OCI-LY7 (cell line): ENCODE results near the gene PARD3B. TPM values are rescaled to one million over a fixed set of nuclear protein-coding genes. Genes with fewer than 3 reads are reported as not detected.

Source experiments
- BruUV-seq: library from RNA; stranded (reverse); fragments of 400-500 nt; replicated peaks from 2 replicates; lab custom pipeline; 2021; lab: Mats Ljungman, UMichigan
- CTCF ChIA-PET: fragments of 300-600 bp; sonication (Branson Sonifier 250); formaldehyde crosslinking; loops from one replicate; lab custom pipeline; 2022; ENCODE audit warnings: antibody characterized with exemption; ENCODE audit not compliant: unreplicated experiment; lab: Charles Lee
- POLR2A ChIA-PET: fragments of 300-600 bp; sonication (Branson Sonifier 250); formaldehyde crosslinking; loops from one replicate; lab custom pipeline; 2022; ENCODE audit warnings: antibody characterized with exemption; lab: Charles Lee
- DNase-seq: peaks from one replicate; pipeline ENCODE4 v3.0.0-alpha.2; 2015; ENCODE audit warnings: low spot score
- H2AFZ ChIP-seq: fragments of 200-600 bp; sonication (generic), shearing (Covaris generic); 2 replicates; pipeline ENCODE4 v1.6.1; 2014; ENCODE audit warnings: mild to moderate bottlenecking, antibody characterized with exemption, low read length, moderate library complexity
- H3K27ac ChIP-seq: fragments of 200-600 bp; sonication (generic); 2 replicates; pipeline ENCODE4 v1.5.1; 2014; ENCODE audit warnings: mixed run types, low read depth, mild to moderate bottlenecking, moderate library complexity, low read length, inconsistent platforms; ENCODE audit not compliant: poor library complexity, severe bottlenecking
- H3K36me3 ChIP-seq: fragments of 200-600 bp; sonication (generic); 2 replicates; pipeline ENCODE4 v1.6.1; 2014; ENCODE audit warnings: mild to moderate bottlenecking, antibody characterized with exemption, low read length, moderate library complexity, mixed read lengths; ENCODE audit not compliant: insufficient read depth
- H3K4me1 ChIP-seq: fragments of 200-600 bp; sonication (generic); 2 replicates; pipeline ENCODE4 v1.5.1; 2014; ENCODE audit warnings: mild to moderate bottlenecking, low read length; ENCODE audit not compliant: insufficient read depth, poor library complexity, severe bottlenecking
- H3K4me2 ChIP-seq: fragments of 200-600 bp; sonication (generic); 2 replicates; pipeline ENCODE4 v1.6.1; 2014; ENCODE audit warnings: mild to moderate bottlenecking, low read length
- H3K4me3 ChIP-seq: fragments of 200-600 bp; sonication (generic); 2 replicates; pipeline ENCODE4 v1.5.1; 2014; ENCODE audit warnings: mild to moderate bottlenecking, low read depth, low read length; ENCODE audit not compliant: poor library complexity, severe bottlenecking
- H3K79me2 ChIP-seq: fragments of 200-600 bp; sonication (generic); 2 replicates; pipeline ENCODE4 v1.6.1; 2016; ENCODE audit warnings: low read depth, mild to moderate bottlenecking, low read length, moderate library complexity, mixed read lengths; ENCODE audit not compliant: insufficient read depth
- H3K9me2 ChIP-seq: fragments of 200-600 bp; sonication (generic); 2 replicates; pipeline ENCODE4 v1.6.1; 2016; ENCODE audit warnings: mild to moderate bottlenecking, low read length, mixed read lengths; ENCODE audit not compliant: insufficient read depth
- H3K9me3 ChIP-seq: fragments of 200-600 bp; sonication (generic); 2 replicates; pipeline ENCODE4 v1.6.1; 2014; ENCODE audit warnings: mild to moderate bottlenecking, mixed run types, low read length, mixed read lengths
- H4K20me1 ChIP-seq: fragments of 200-600 bp; sonication (generic); 2 replicates; pipeline ENCODE4 v1.6.1; 2014; ENCODE audit warnings: mild to moderate bottlenecking, antibody characterized with exemption, low read length, moderate library complexity, mixed read lengths; ENCODE audit not compliant: insufficient read depth
- EZH2phosphoT487 ChIP-seq: fragments of 200-600 bp; sonication (generic); IDR thresholded peaks from 2 replicates; pipeline ENCODE4 v1.6.1; 2018; ENCODE audit warnings: low read depth, borderline replicate concordance, mild to moderate bottlenecking, mixed run types, antibody characterized with exemption, low read length, moderate library complexity, mixed read lengths
- intact Hi-C: fragments of 100-400 bp; cut with micrococcal nuclease; formaldehyde crosslinking; loops from one replicate; pipeline ENCODE4 v1.10.0; 2022; ENCODE audit not compliant: unreplicated experiment
- total RNA-seq, 2 experiments: library from RNA; depleted of rRNA in 1 of 2; stranded (reverse); fragments of >200 nt in 1 of 2; shearing (Covaris generic) in 1 of 2; gene quantifications; 2 replicates each; pipeline ENCODE4 v1.2.3, GENCODE V29; 2014 to 2022
- TF ChIP-seq, protein P1 (sequence below): fragments of 200-600 bp; sonication (generic); conservative IDR thresholded peaks from 2 replicates; pipeline ENCODE4 v1.5.1; 2014; ENCODE audit warnings: mild to moderate bottlenecking, antibody characterized with exemption, low read length, moderate library complexity, mixed read lengths

The PARD3B gene
- total RNA-seq, 2 experiments from 2014 or later: not detected

DNA sequence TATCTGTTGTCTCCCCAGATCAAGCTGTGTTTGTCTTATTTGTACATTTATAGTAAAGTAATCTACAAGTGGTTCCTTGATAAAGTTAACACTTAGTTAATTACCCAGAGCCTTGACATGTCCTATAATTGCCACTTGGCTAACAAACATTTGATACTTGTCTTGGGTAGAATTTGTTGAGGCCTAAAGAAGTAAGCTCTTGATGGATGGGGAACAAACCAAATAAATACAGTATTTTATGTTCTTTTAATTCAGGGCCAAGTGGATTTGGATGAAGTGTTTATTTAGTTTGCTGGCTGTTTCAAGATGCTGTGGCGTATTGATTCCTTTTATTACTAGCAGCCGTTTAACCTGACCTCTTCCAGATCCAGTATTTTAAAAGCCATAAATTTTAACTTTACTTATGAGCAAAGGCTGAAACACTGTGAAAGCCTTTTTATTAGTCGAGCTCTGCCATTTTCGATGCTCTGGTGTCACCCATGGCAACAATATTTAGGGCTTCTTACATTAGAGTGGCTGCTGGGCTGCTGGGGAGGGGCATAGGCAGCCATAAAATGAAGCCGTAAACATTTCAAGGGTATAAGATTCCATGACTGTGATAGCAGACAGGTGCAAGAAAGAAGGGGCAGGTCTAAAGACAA lies 735.4 kb downstream of the PARD3B start:
- H4K20me1 ChIP-seq: no peaks in the 10 kb centered on the region
- no peaks in the 10 kb centered on the region for H3K4me1 ChIP-seq
- no peak for TF ChIP-seq EZH2phosphoT487
- TF ChIP-seq, protein P1, sequence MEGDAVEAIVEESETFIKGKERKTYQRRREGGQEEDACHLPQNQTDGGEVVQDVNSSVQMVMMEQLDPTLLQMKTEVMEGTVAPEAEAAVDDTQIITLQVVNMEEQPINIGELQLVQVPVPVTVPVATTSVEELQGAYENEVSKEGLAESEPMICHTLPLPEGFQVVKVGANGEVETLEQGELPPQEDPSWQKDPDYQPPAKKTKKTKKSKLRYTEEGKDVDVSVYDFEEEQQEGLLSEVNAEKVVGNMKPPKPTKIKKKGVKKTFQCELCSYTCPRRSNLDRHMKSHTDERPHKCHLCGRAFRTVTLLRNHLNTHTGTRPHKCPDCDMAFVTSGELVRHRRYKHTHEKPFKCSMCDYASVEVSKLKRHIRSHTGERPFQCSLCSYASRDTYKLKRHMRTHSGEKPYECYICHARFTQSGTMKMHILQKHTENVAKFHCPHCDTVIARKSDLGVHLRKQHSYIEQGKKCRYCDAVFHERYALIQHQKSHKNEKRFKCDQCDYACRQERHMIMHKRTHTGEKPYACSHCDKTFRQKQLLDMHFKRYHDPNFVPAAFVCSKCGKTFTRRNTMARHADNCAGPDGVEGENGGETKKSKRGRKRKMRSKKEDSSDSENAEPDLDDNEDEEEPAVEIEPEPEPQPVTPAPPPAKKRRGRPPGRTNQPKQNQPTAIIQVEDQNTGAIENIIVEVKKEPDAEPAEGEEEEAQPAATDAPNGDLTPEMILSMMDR: no peak
- no peak for DNase-seq
- H3K4me2 ChIP-seq: no peak overlapping the region
- no peaks in the 10 kb centered on the region for H3K9me3 ChIP-seq
- H3K4me3 ChIP-seq: no peak overlapping the region
- no peaks in the 10 kb centered on the region for H3K9me2 ChIP-seq
- H2AFZ ChIP-seq: no peak overlapping the region
- intact Hi-C loops: no loop called here
- no peaks in the 10 kb centered on the region for H3K36me3 ChIP-seq
- POLR2A ChIA-PET: interaction anchor here (0.6 to 1.4 kb wide), 2 partner anchors 17 to 328 kb away, joined by 3 read pairs; no protein-coding TSS in a partner anchor
- H3K79me2 ChIP-seq: no peaks in the 10 kb centered on the region
- no peak overlapping the region for H3K27ac ChIP-seq
- CTCF ChIA-PET: no interaction called here
- BruUV-seq: no TSS peak

DNA sequence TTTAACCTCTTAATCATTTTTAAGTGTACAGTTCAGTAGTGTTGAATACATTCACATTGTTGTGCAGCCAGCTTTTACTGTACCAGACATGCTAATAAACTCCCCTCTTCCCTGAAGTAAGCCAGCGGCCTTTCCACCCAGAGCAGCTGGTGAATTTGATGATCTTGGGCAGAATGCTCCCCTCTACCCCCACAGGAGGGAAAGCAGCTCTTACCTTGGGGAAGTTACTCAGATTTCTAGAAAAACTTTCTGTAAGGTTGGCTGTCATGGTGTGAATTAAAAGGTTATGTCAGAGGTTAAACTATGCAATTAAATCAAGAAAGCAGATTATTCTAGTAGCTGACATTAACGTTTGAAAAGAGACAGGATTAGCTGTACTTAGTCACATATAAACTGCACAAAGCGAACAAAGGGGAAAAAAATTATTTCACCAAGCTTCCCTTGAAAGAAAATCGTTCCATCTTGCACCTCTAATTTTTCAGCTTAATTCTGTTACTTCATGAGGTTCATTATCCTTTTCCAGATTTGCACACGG lies 738.5 kb downstream of the PARD3B start:
- intact Hi-C loops: no loop called here
- Histone ChIP-seq H4K20me1 (no peaks in the 10 kb centered on the region), H3K4me2 (no peak overlapping the region), H3K4me1 (no peaks in the 10 kb centered on the region), H3K9me3 (no peaks in the 10 kb centered on the region), H3K36me3 (no peaks in the 10 kb centered on the region), H3K9me2 (no peaks in the 10 kb centered on the region), H2AFZ (no peak overlapping the region), H3K27ac (no peak overlapping the region), H3K4me3 (no peak overlapping the region), H3K79me2 (no peaks in the 10 kb centered on the region)
- TF ChIP-seq, protein P1: no peak
- no peak for TF ChIP-seq EZH2phosphoT487
- POLR2A ChIA-PET: interaction anchor here (0.6 to 0.8 kb wide), 2 partner anchors 8 to 1256 kb away, joined by 3 to 4 read pairs; no protein-coding TSS in a partner anchor
- BruUV-seq: no TSS peak
- CTCF ChIA-PET: no interaction called here
- DNase-seq: no peak

DNA sequence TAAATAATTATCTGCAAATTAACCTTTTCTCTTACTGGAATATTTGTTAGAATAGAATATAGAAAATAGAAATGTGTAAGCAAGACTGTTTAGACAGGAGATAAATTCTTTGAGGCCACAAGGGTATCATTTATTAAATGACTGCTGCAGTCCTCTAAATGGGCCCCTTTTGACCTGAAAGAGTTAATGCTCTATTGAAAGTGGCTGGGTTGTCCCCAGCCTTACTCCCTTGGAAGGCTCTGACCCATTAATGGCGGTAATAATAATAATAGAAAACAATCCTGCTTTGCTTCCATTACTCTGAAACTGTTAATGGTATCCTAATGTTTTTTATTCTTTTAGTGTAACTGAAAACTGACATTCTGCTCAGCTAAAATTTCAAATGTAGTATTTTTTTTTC lies 739.1 kb downstream of the PARD3B start:
- intact Hi-C loops: no loop called here
- no peak overlapping the region for H3K4me2 ChIP-seq
- no peaks in the 10 kb centered on the region for H3K9me2 ChIP-seq
- H3K4me1 ChIP-seq: no peaks in the 10 kb centered on the region
- H3K27ac ChIP-seq: no peak overlapping the region
- no peaks in the 10 kb centered on the region for H3K36me3 ChIP-seq
- ChIA-PET CTCF (no interaction called here), POLR2A (interaction anchor here (0.6 to 0.8 kb wide), 2 partner anchors 8 to 1256 kb away, joined by 3 to 4 read pairs; no protein-coding TSS in a partner anchor)
- H3K4me3 ChIP-seq: no peak overlapping the region
- H3K9me3 ChIP-seq: no peaks in the 10 kb centered on the region
- H3K79me2 ChIP-seq: no peaks in the 10 kb centered on the region
- no peaks in the 10 kb centered on the region for H4K20me1 ChIP-seq
- TF ChIP-seq, protein P1: no peak
- TF ChIP-seq EZH2phosphoT487: no peak
- no TSS peak for BruUV-seq
- DNase-seq: no peak
- H2AFZ ChIP-seq: no peak overlapping the region
